ENCODE results near the gene KLHL18.
"Not testable (repeated sequence)": the region's sequence is repeated elsewhere in the genome, so short reads cannot be mapped to it uniquely, and the experiment has no call there.

Gene KLHL18

DNA sequence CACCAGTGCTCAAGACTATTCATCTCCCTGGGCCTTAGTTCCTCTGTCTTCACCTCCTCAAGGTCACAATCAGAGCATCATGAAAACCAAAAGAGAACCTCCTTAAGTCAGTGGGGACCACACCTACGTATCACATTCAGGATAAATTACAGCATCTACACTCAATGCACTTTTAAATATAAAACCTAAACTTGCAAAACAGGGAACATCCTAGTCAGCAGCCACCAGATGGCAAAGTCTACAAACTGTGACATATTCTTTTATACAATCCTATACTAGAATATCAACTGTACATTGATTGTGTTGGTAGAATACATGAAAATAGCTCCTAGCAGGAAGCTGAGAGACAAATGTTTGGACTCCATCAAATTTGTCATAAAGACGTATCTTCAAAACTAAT is 8.1 kb upstream of the KLHL18 start:
- DNase-seq: no peak

- no peak for DNase-seq
Measured at GRCh38 chr3:47276558-47276957, 6.2 kb upstream of the KLHL18 start.

GRCh38 chr3:47280519-47280918 is 2.2 kb upstream of the KLHL18 start:
- no peak for DNase-seq

DNA sequence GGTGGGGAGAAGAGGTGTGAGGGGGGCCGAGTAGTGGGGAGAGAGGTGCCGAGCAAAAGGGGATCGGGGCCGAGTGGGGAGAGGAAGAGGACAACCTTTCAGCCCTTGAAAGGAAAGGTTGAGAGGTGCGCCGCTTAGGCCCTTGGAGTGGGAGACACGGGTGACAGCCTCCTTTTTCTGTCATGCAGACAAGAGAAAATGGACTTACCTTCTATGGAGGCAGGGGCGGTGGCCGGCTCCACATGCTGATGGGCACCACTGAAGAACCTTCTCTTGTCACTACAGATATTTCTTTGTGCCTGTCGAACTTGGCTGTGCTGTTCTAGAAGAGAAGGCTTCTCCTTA is 421 bp downstream of the KLHL18 start:
- no peak for DNase-seq

- no peak for DNase-seq
Measured at GRCh38 chr3:47283591-47284364, 1.0 kb downstream of the KLHL18 start.

DNA sequence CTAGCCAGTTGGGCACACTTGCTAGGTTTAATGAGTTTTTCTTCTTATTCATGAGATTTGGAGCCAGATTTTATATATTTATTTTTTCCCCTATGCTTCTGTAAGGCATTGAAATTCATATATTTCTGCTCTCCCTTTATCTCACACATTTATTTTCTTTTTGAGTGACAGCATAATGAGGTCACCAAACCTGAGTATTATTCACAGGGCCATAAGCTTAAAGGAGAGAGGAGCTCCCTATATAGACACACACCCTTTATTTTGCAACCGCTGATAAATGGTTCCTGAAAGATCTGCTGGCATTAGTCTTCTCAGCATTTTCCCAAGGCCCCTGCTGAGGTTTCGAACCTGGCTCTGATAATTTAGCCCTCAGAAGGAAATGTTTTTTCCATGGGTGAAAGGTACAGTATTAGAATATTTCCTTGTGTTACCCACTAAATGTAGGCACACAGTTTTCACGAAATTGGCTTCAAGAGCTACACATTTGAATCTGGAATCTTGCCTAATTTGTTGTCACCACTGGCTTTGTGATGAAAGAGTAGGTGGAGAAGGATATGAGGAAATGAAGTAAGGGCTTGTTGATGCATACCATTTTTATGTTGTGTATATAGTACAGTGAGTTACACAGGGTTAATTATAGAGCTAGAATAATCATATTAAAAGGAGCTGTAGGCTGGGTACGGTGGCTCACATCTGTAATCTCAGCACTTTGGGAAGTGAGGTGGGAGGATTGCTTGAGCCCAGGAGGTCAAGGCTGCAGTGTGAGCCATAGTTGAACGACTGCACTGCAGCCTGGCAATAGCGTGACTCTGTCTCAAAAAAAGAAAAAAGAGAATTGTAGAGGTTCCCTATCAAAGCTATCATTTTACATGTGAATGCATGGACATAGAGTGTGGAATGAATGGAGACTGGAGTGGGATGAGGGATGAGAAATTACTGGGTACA is 6.5 kb downstream of the KLHL18 start:
- no peak for DNase-seq

DNA sequence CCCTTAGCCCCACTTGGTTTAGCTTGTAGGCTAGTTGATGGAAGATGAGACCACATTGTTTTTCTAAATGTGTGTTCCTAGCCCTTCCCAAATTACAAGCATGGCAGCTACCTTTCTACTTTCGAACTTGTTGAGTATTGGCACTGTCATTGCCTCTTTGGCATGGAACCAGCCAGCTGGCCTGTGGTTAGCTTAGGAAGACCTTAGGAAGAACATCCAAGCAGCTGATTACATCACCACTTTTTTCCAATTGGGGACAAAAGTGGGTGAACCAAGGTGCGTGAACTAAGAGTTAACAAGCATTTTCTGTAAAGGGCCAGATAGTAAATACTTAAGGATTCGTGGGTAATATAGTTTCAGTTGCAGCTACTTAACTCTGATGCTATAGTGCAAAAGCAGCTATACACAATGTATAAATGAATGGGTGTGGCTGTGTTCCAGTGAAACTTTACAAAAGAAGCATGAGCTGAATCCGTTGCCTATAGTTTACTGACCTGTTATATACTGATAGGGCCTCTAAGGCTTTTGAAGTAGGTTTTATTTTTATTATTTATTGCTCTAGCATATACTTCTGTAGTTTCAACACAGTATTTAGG is 8.5 kb downstream of the KLHL18 start:
- no peak for DNase-seq

- not testable (repeated sequence) for DNase-seq
Measured at GRCh38 chr3:47291754-47292420, 9.1 kb downstream of the KLHL18 start.

DNA sequence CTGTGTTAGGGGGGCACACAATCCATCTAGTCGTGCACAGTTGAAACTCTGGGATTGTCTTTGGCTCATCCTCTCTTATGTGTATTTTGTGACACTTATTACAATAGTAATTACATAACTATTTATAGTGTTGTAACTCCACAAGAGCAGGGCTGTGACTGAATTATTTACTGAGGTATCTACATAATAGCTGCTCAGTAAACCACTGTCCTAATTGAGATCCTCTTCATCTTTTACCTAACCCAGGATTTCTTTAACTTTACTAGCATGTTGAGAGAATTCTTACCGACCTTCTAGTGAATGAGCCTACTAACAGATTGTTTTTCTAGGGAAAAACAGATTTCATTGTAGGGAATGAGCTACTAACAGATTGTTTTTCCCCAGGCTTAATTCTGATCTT is 11.1 kb downstream of the KLHL18 start:
- no peak for DNase-seq

DNA sequence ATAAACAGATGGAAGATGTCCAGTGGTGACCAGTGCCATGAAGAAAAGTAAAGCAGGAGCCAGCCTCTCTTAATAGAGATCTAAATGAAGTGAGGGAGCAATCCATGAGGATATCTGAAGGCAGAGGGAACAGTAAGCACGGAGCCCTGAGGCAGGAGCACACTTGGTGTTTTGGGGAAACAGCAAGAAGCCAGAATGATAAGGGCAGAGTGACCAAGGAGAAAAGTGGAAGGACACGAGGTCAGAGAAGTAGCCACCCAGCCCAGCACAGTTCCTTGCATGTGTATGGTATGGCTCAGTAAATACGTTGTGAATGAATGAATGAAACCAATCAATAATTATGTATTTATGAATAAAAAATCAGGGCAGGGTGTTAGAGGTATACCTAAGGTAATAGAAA is 11.6 kb downstream of the KLHL18 start:
- no peak for DNase-seq

DNA sequence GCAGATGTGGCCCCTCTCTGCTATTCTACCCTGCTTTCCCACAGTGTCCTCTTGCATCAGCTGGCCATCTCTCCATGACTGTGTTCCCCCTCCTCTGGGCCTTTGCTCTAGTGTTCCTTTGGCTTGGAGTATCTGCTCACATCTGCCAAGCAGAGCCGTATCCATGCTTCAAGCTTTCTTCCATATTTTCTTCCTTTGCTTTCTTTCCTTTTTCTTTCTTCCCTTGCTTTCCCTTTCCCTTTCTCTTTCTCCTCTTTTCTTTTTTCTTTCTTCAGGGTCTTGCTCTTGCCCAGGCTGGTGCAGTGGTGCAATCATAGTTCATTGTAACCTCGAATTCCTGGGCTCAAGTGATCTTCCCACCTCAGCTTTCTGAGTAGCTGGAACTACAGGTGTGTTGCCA is 12.6 kb downstream of the KLHL18 start:
- DNase-seq: no peak

GRCh38 chr3:47295976-47296375 is 13.2 kb downstream of the KLHL18 start:
- no peak for DNase-seq

DNA sequence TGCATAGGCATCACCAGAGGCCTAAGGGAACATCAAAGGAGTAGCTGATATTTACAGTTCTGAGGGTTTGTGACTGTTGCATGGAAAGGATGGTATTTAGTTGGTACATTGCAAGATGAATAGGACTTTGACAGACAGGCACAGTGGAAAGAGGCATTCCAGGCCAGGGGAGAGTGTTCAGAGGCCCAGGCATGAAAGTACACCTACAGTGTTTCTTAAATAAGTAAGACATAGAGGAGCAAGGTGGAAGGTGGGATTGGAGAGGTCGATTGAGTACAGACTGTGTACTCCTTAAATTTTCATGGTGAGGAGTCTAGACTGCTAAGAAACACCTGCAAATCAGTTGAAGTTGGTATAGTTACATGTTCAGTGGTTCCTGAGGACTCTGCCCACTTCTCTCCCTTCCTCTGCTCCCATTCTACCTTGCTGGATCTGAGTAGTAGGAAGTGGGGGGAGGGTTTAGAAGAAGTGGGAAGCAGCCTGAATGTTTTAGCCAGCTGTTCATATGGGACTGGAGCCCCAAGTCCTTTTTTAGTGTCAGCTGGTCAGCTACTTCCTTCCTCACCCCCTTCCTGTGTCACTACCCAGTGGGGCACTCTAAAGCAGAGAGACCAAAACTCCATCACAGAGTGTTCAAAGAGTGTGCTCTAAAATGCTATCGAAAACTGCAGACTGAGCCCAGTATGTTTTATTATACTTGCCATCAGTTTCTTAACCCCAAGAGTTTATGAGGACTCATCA is 14.0 kb downstream of the KLHL18 start:
- no peak for DNase-seq

GRCh38 chr3:47298439-47298838 is 15.7 kb downstream of the KLHL18 start:
- no peak for DNase-seq

DNA sequence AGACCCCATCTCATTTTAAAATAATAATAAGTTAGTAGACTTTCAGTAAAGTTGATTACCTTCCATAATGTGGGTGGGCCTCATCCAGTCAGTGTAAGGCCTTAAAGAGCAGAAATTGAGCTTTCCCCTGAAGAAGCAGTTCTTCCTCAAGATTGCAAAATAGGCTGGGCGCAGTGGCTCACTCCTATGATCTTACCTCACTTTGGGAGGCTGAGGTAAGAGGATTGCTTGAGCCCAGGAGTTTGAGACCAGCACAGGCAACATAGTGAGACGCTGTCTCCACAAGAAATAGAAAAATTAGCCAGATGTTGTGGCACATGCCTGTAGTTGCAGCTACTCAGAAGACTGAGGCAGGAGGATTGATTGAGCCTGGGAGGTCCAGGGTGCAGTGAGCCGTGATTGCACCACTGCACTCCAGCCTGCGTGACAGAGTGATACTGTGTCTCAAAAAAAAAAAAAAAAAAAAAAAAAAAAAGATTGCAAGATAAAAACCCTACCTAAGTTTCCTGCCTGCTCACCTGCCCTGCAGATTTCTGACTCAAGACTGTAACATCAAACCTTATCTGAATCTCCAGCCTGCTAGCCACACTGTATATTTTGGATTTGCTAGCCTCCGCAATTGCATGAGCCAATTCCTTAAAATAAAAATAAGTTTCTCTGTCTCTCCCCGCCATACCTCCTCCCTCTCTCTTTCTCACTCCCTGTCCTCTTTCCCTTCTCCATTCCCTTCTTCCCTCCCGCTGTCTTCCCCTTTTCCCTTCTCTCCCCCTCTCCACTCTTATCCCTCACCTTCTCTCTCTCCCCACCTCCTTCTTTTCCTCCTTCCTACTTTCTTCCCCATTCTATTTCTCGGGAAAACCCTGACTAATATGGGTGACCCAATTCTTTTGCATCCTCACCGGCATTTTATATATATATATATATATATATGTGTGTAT is 16.9 kb downstream of the KLHL18 start:
- DNase-seq: no peak

GRCh38 chr3:47301456-47301855 is 18.7 kb downstream of the KLHL18 start:
- no peak for DNase-seq

DNA sequence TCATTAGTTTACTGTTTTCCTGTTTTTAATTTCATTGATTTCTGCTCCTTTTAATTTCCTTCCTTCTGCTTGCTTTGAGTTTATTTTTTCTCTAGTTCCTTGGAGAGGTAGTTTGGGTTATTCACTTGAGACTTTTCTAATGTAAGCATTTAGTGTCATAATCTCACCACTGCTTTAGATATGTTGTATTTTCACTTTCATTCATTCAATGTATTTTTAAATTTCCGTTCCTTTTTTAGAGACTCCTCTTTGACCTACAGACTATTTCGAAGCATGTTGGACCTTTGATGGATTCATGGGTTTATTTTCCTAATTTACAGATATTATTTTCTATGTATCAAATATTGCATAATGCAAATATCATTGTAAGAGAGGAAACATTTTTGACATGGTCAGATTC is 23.3 kb downstream of the KLHL18 start:
- DNase-seq: no peak

GRCh38 chr3:47309231-47309630 is 26.5 kb downstream of the KLHL18 start:
- not testable (repeated sequence) for DNase-seq

GRCh38 chr3:47310391-47310790 is 27.6 kb downstream of the KLHL18 start:
- DNase-seq: no peak

DNA sequence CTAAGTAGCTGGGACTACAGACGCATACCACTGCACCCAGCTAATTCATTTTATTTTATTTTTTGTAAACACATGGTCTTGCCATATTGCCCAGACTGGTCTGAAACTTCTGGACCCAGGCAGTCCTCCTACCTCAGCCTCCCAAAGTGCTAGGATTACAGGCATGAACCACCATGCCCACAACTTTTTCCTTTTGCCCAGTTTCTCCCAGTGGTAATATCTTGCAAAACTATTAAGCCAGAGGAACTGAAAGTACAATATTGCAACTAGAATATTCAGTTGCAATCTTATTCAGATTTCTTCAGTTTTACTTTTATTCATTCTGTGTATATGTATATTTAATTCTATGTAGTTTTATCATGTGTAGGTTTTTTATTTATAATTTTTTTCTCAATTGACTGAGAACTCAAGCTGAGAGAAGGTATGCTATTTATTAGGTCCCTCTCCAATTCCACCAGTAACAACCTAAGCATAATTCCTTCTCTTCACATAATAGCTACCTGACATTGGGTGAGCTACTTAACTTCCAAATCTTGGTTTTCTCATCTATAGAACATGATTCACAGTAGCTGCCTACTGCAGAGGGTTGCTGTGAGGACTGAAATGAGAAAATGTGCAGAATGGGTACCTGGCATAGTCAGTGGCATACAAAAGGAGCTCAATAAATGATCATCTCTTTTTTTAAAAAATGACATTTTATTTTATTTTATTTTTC is 30.8 kb downstream of the KLHL18 start:
- DNase-seq: no peak
